A673 (cell line): Measurements from ENCODE around the gene DNM2. TPM values are rescaled to one million over a fixed set of nuclear protein-coding genes. Genes with fewer than 3 reads are reported as not detected.

Source experiments
- BruUV-seq: library from RNA; stranded (reverse); fragments of 400-500 nt; replicated peaks from 2 replicates; lab custom pipeline; 2021; lab: Mats Ljungman, UMichigan
- CTCF ChIA-PET: fragments of 300-600 bp; sonication (Branson Sonifier 250); formaldehyde crosslinking; loops from one replicate; lab custom pipeline; 2022; ENCODE audit warnings: antibody characterized with exemption; lab: Charles Lee
- POLR2A ChIA-PET: fragments of 300-600 bp; sonication (Branson Sonifier 250); formaldehyde crosslinking; loops from one replicate; lab custom pipeline; 2022; ENCODE audit warnings: antibody characterized with exemption; ENCODE audit not compliant: low non-redundant PET; lab: Charles Lee
- DNase-seq: peaks from one replicate; pipeline ENCODE4 v3.0.0-alpha.2; 2015; ENCODE audit warnings: low spot score
- H3K27ac ChIP-seq: fragments of 200-600 bp; sonication (generic); 2 replicates; pipeline ENCODE4 v1.5.1; 2016; ENCODE audit warnings: mixed run types, low read depth, mild to moderate bottlenecking, mixed read lengths, antibody characterized with exemption, low read length; ENCODE audit not compliant: poor library complexity, severe bottlenecking
- H3K27me3 ChIP-seq: fragments of 200-600 bp; sonication (generic); replicated peaks from 2 replicates; pipeline ENCODE4 v1.6.1; 2017; ENCODE audit warnings: mixed run types, low read depth, mild to moderate bottlenecking, mixed read lengths, antibody characterized with exemption, low read length; ENCODE audit not compliant: insufficient read depth, poor library complexity
- H3K36me3 ChIP-seq: fragments of 200-600 bp; sonication (generic); 2 replicates; pipeline ENCODE4 v1.6.1; 2016; ENCODE audit warnings: mixed run types, mild to moderate bottlenecking, mixed read lengths, antibody characterized with exemption, low read length; ENCODE audit not compliant: insufficient read depth, poor library complexity, severe bottlenecking
- H3K4me1 ChIP-seq: fragments of 200-600 bp; sonication (generic); 2 replicates; pipeline ENCODE4 v1.6.1; 2017; ENCODE audit warnings: mixed run types, mild to moderate bottlenecking, mixed read lengths, antibody characterized with exemption, low read length; ENCODE audit not compliant: insufficient read depth, poor library complexity, severe bottlenecking
- H3K4me3 ChIP-seq: fragments of 200-600 bp; sonication (generic); 2 replicates; pipeline ENCODE4 v1.5.1; 2016; ENCODE audit warnings: low read depth, mixed run types, mild to moderate bottlenecking, mixed read lengths, low read length; ENCODE audit not compliant: poor library complexity, severe bottlenecking
- H3K9me3 ChIP-seq: fragments of 200-600 bp; sonication (generic); 2 replicates; pipeline ENCODE4 v1.6.1; 2016; ENCODE audit warnings: mixed run types, low read depth, mild to moderate bottlenecking, mixed read lengths, antibody characterized with exemption, low read length; ENCODE audit not compliant: poor library complexity, severe bottlenecking
- CTCF ChIP-seq: fragments of 300-800, 200-600 bp; sonication (generic); conservative IDR thresholded peaks from 2 replicates; pipeline ENCODE4 v1.5.1; 2017; ENCODE audit warnings: low read depth, mild to moderate bottlenecking, antibody characterized with exemption, low read length, moderate library complexity, mixed read lengths
- EZH2 ChIP-seq: fragments of 200-600 bp; sonication (generic); IDR thresholded peaks from 2 replicates; pipeline ENCODE4 v1.6.1; 2017; ENCODE audit warnings: borderline replicate concordance, low read depth, mild to moderate bottlenecking, mixed read lengths, antibody characterized with exemption, low read length; ENCODE audit not compliant: poor library complexity, severe bottlenecking
- intact Hi-C: fragments of 100-400 bp; cut with micrococcal nuclease; formaldehyde crosslinking; loops from one replicate; pipeline ENCODE4 v1.10.0; 2022; ENCODE audit not compliant: unreplicated experiment
- total RNA-seq: library from RNA; stranded (reverse); gene quantifications from 2 replicates; pipeline ENCODE4 v1.2.3, GENCODE V29; 2021

Gene DNM2
- total RNA-seq, 1 experiment from 2014 or later: 143 TPM

GRCh38 chr19:10692673-10693264, 25.1 kb upstream of the DNM2 start:
- ChIA-PET POLR2A (no interaction called here), CTCF (no interaction called here)
- no peak for TF ChIP-seq EZH2
- no peak for TF ChIP-seq CTCF
- Histone ChIP-seq H3K27me3 (no peaks in the 10 kb centered on the region), H3K9me3 (no peaks in the 10 kb centered on the region), H3K4me1 (peaks cover 10% of the 10 kb centered on the region), H3K27ac (no peak overlapping the region), H3K36me3 (peaks cover 50% of the 10 kb centered on the region), H3K4me3 (no peak overlapping the region)
- no TSS peak for BruUV-seq
- intact Hi-C loops: no loop called here
- DNase-seq: no peak

- no peaks in the 10 kb centered on the region for H3K9me3 ChIP-seq
- ChIA-PET POLR2A (no interaction called here), CTCF (interaction anchor here (1.0 to 1.2 kb wide), 2 partner anchors 50 to 114 kb away, joined by 8 to 9 read pairs; no protein-coding TSS in a partner anchor)
- no peak for TF ChIP-seq CTCF
- no peak for TF ChIP-seq EZH2
- intact Hi-C loops: loop anchor here (5.0 kb wide), 3 partner anchors 128 to 218 kb away; partner anchors contain the start of genes CDKN2D and KRI1
- no peaks in the 10 kb centered on the region for H3K27me3 ChIP-seq
- H3K4me1 ChIP-seq: peaks cover 10% of the 10 kb centered on the region
- peaks cover 30% of the 10 kb centered on the region for H3K36me3 ChIP-seq
- H3K27ac ChIP-seq: peak overlapping the region; percentile 62
- DNase-seq: no peak
- no TSS peak for BruUV-seq
- H3K4me3 ChIP-seq: peak overlapping the region; percentile 31
These were observed 23.1 kb upstream of the DNM2 start for GRCh38 chr19:10694706-10695307.

- ChIA-PET POLR2A (interaction anchor here (0.6 kb wide), 2 partner anchors 18 to 34 kb away, joined by 3 to 4 read pairs; no protein-coding TSS in a partner anchor), CTCF (interaction anchor here (0.6 to 1.2 kb wide), 4 partner anchors 11 to 212 kb away, joined by 3 to 9 read pairs (median 6); no protein-coding TSS in a partner anchor)
- Histone ChIP-seq H3K9me3 (no peaks in the 10 kb centered on the region), H3K4me3 (peak overlapping the region; percentile 31), H3K36me3 (peaks cover 21% of the 10 kb centered on the region), H3K4me1 (peaks cover 10% of the 10 kb centered on the region), H3K27me3 (no peaks in the 10 kb centered on the region), H3K27ac (peak overlapping the region; percentile 62)
- intact Hi-C loops: loop anchor here (5.0 kb wide), 3 partner anchors 128 to 218 kb away; partner anchors contain the start of genes CDKN2D and KRI1
- TF ChIP-seq CTCF (no peak), EZH2 (no peak)
- DNase-seq: peak; percentile 99
- BruUV-seq: no TSS peak
These were observed 22.2 kb upstream of the DNM2 start for GRCh38 chr19:10695401-10696398.
